Gastroesophageal sphincter (tissue), 4 donors: ENCODE results near the gene CMBL. TPM values are rescaled to one million over a fixed set of nuclear protein-coding genes. Genes with fewer than 3 reads are reported as not detected.
A peak's percentile ranks its signal among the peaks of the same experiment; 100 is the strongest.

Experiments used
- ATAC-seq: fragments of 150-250 bp; one replicate; pipeline ENCODE4 v1.9.1; 2016; ENCODE audit warnings: mild to moderate bottlenecking, moderate library complexity
- H3K27ac ChIP-seq, 4 donors: fragments of 200-600 bp; sonication (generic) in 3 of 4; 1 replicate in 3 of 4; 2 replicates in 1 of 4; pipeline ENCODE4 v1.5.1; 2016 to 2019
- H3K27me3 ChIP-seq: fragments of 200-600 bp; sonication (generic); one replicate; pipeline ENCODE4 v1.5.1; 2019
- H3K36me3 ChIP-seq, 2 donors: fragments of 200-600 bp; sonication (generic); one replicate each; pipeline ENCODE4 v1.5.1; 2019; ENCODE audit warnings: control low read depth in 1 of 2
- H3K4me1 ChIP-seq, 3 donors: fragments of 200-600 bp; sonication (generic); 1 replicate in 2 of 3; 2 replicates in 1 of 3; pipeline ENCODE4 v1.5.1; 2016 to 2019; ENCODE audit warnings: control low read depth in 2 of 3
- H3K4me3 ChIP-seq, 2 donors: fragments of 200-600 bp; sonication (generic); one replicate each; pipeline ENCODE4 v1.5.1; 2019; ENCODE audit warnings: mild to moderate bottlenecking in 1 of 2, moderate library complexity in 1 of 2
- H3K9me3 ChIP-seq, 3 donors: fragments of 200-600 bp; sonication (generic); one replicate each; pipeline ENCODE4 v1.5.1; 2017 to 2019; ENCODE audit warnings: control low read depth in 2 of 3
- EP300 ChIP-seq: sonication (generic); formaldehyde crosslinking; IDR thresholded peaks from one replicate; pipeline ENCODE4 v1.6.1; 2017; ENCODE audit warnings: antibody characterized with exemption, mild to moderate bottlenecking
- POLR2A ChIP-seq, 2 donors: fragments of 450-650 bp; IDR thresholded peaks; one replicate each; pipeline ENCODE4 v1.6.1; 2017; ENCODE audit warnings: antibody characterized with exemption in 2 of 2, mild to moderate bottlenecking in 2 of 2, moderate library complexity in 1 of 2
- POLR2AphosphoS5 ChIP-seq: sonication (generic); formaldehyde crosslinking; IDR thresholded peaks from one replicate; pipeline ENCODE4 v1.6.1; 2017; ENCODE audit warnings: antibody characterized with exemption
- WGBS, 2 donors: methylation state at CpG; one replicate each; pipeline ENCODE4 v1.1.5; 2018; ENCODE audit warnings: low coverage in 1 of 2; 5-methylcytosine and 5-hydroxymethylcytosine counted together
- total RNA-seq, 4 donors: library from RNA; depleted of rRNA; stranded (reverse); fragments of >200 nt; gene quantifications; one replicate each; pipeline ENCODE4 v1.1.0, GENCODE V29; 2016
- TF ChIP-seq, protein P1 (sequence below), 4 experiments: fragments of 200-600 bp in 2 of 4; fragments of 450-650 bp in 2 of 4; sonication (generic) in 1 of 4; IDR thresholded peaks; one replicate each; pipeline ENCODE4 v1.5.1; 2017 to 2019; ENCODE audit warnings: antibody characterized with exemption in 4 of 4, mild to moderate bottlenecking in 2 of 4, moderate library complexity in 2 of 4

CMBL gene
- total RNA-seq, 4 donors from 2014 or later: 2.2 to 7.7 (median 4.4) TPM

DNA sequence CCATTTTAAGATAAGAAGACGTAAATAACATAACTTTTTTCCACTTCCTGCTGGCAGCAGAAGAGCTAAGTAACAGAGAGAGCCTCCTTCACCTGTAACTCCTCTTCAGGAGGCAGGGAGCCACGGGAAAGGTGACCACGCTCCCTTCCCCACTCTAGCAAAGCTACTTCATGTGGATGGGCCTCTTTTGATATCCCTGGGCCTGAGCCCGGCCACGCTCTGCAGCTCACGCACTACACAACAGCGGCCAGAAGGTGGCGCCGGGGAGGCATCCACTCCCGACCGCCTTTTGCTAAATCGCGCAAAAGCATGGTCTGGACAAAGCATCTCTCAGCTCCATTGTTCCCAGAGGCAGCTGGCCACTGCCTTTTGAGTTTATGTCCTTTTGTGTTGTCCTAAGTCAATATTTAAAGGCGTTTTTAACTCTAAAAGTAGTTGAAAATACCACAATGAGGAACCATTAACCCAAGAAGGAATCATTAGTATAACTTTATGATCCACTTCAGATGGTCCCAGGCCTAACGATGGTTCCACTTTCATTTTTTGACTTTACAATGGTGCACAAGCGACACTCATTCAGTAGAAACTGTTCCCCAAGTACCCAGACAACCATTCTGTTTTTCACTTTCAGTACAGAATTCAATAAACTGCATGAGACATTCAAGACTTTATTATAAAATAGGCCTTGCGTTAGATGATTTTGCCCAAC is 23.6 kb downstream of the CMBL start:
- peak; percentile 88 for ATAC-seq
- peaks cover 0 to 54% of the 10 kb centered on the region in 2 donors for H3K36me3 ChIP-seq
- H3K9me3 ChIP-seq: no peaks in the 10 kb centered on the region
- no peaks in the 10 kb centered on the region for H3K27me3 ChIP-seq
- WGBS, 2 donors: 22 to 25% methylated on average over 13 to 17 of the region's 17 CpGs
- H3K27ac ChIP-seq: no peak overlapping the region
- no peak overlapping the region for H3K4me3 ChIP-seq
- peaks cover 0 to 8% (median 0%) of the 10 kb centered on the region in 3 donors for H3K4me1 ChIP-seq
- no peak for TF ChIP-seq POLR2AphosphoS5
- TF ChIP-seq, protein P1, sequence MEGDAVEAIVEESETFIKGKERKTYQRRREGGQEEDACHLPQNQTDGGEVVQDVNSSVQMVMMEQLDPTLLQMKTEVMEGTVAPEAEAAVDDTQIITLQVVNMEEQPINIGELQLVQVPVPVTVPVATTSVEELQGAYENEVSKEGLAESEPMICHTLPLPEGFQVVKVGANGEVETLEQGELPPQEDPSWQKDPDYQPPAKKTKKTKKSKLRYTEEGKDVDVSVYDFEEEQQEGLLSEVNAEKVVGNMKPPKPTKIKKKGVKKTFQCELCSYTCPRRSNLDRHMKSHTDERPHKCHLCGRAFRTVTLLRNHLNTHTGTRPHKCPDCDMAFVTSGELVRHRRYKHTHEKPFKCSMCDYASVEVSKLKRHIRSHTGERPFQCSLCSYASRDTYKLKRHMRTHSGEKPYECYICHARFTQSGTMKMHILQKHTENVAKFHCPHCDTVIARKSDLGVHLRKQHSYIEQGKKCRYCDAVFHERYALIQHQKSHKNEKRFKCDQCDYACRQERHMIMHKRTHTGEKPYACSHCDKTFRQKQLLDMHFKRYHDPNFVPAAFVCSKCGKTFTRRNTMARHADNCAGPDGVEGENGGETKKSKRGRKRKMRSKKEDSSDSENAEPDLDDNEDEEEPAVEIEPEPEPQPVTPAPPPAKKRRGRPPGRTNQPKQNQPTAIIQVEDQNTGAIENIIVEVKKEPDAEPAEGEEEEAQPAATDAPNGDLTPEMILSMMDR (IDR thresholded peaks at IDR 0.05): peak; percentile 85 to 97 (median 85)

DNA sequence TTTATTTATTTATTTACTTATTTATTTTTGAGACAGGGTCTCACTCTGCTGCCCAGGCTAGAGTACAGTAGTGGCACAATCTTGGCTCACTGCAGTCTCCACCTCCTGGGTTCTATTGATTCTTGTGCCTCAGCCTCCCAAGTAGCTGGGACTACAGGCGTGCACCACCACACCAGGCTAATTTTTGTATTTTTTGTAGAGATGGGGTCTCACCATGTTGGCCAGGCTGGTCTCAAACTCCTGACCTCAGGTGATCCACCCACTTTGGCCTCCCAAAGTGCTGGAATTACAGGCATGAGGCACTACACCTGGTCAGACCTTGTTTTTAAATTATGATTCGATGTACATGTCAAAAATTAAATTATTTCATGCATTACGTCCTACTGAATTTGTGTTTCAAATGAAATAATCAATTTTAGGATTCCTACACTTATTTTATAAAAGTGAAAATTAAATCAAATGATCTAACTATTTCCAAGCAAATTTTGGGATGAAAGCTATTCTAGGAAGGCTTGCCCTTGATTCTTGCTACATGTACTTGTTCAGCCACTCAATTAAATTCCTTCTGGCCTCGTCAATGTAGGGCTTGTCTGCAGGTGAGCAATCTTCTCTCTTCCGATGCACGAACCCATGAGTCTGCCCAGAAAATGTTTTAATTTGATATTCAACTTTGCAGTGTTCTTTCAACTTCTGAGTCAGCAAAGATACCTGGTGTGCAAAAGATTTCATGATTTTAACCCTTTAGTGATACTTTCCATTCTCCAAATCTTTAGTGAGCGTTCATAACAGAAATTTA is 27.6 kb downstream of the CMBL start:
- Histone ChIP-seq H3K27me3 (no peaks in the 10 kb centered on the region), H3K4me1 (peaks cover 0 to 8% (median 0%) of the 10 kb centered on the region in 3 donors), H3K27ac (no peak overlapping the region), H3K4me3 (no peak overlapping the region), H3K9me3 (no peaks in the 10 kb centered on the region), H3K36me3 (peaks cover 0 to 29% of the 10 kb centered on the region in 2 donors)
- TF ChIP-seq EP300: no peak
- 78 to 96% methylated on average over 6 to 7 of the region's 7 CpGs for WGBS, 2 donors
- ATAC-seq: no peak

GRCh38 chr5:10279328-10279727 is 28.4 kb downstream of the CMBL start:
- no peak for ATAC-seq
- no peaks in the 10 kb centered on the region for H3K27me3 ChIP-seq
- no peak overlapping the region for H3K27ac ChIP-seq
- 82 to 96% methylated on average over 2 of the region's 4 CpGs for WGBS, 2 donors
- no peaks in the 10 kb centered on the region for H3K9me3 ChIP-seq
- H3K4me1 ChIP-seq: peaks cover 0 to 7% (median 0%) of the 10 kb centered on the region in 3 donors
- peaks cover 0 to 29% of the 10 kb centered on the region in 2 donors for H3K36me3 ChIP-seq
- TF ChIP-seq EP300 (no peak), POLR2AphosphoS5 (no peak), POLR2A (IDR thresholded peaks at IDR 0.05) (no peak)
- TF ChIP-seq, protein P1 (IDR thresholded peaks at IDR 0.05): no peak
- H3K4me3 ChIP-seq: no peak overlapping the region

- H3K27ac ChIP-seq: no peak overlapping the region
- peaks cover 0 to under 1% (median 0%) of the 10 kb centered on the region in 3 donors for H3K4me1 ChIP-seq
- peaks cover 0 to 29% of the 10 kb centered on the region in 2 donors for H3K36me3 ChIP-seq
- TF ChIP-seq EP300 (no peak), POLR2A (IDR thresholded peaks at IDR 0.05) (no peak), POLR2AphosphoS5 (no peak)
- TF ChIP-seq, protein P1 (IDR thresholded peaks at IDR 0.05): no peak
- WGBS, 2 donors: 87 to 93% methylated on average over 9 of the region's 12 CpGs
- no peak for ATAC-seq
- H3K9me3 ChIP-seq: no peaks in the 10 kb centered on the region
- H3K27me3 ChIP-seq: no peaks in the 10 kb centered on the region
- H3K4me3 ChIP-seq: no peak overlapping the region
Observed at GRCh38 chr5:10278658-10279279, 28.9 kb downstream of the CMBL start.
